CD4-positive, alpha-beta memory T cell (primary cell): ENCODE data around the gene GRPR. TPM values are rescaled to one million over a fixed set of nuclear protein-coding genes. Genes with fewer than 3 reads are reported as not detected.

Experiments used
- CTCF ChIA-PET: fragments of 350-600 bp; sonication (Branson Sonifier 250); formaldehyde crosslinking; loops from one replicate; lab custom pipeline; 2021; ENCODE audit warnings: inconsistent platforms; ENCODE audit not compliant: partially characterized antibody; lab: Charles Lee
- POLR2A ChIA-PET: fragments of 350-600 bp; sonication (Branson Sonifier 250); formaldehyde crosslinking; loops from one replicate; lab custom pipeline; 2021; ENCODE audit not compliant: partially characterized antibody; lab: Charles Lee
- DNase-seq, 5 donors: peaks; one replicate each; pipeline versions ENCODE4 v3.0.0 to v3.0.0-alpha.2; 2020 to 2022; ENCODE audit warnings: mixed read lengths in 1 of 5
- H3K27ac ChIP-seq: one replicate; pipeline ENCODE4 v1.7.0; 2013; ENCODE audit warnings: low read depth, low read length
- H3K27me3 ChIP-seq: 2 replicates; pipeline ENCODE4 v1.7.0; 2013; ENCODE audit warnings: mild to moderate bottlenecking, low read length, moderate library complexity; ENCODE audit not compliant: insufficient read depth
- H3K36me3 ChIP-seq: 2 replicates; pipeline ENCODE4 v1.7.0; 2013; ENCODE audit warnings: mild to moderate bottlenecking, low read length, moderate library complexity; ENCODE audit not compliant: insufficient read depth
- H3K4me1 ChIP-seq: 2 replicates; pipeline ENCODE4 v1.7.0; 2013; ENCODE audit warnings: mild to moderate bottlenecking, low read length, moderate library complexity; ENCODE audit not compliant: insufficient read depth
- H3K4me3 ChIP-seq, 2 donors: one replicate each; pipeline ENCODE4 v1.7.0; 2013; ENCODE audit warnings: low read length in 2 of 2, mild to moderate bottlenecking in 1 of 2
- H3K9me3 ChIP-seq, 2 donors: one replicate each; pipeline ENCODE4 v1.7.0; 2013; ENCODE audit warnings: low read length in 2 of 2, control low read depth in 1 of 2; ENCODE audit not compliant: control insufficient read depth in 1 of 2
- H3K27ac Mint-ChIP-seq, 7 donors: one replicate each; pipeline ENCODE4 v1.8.0; 2020 to 2021; ENCODE audit warnings: mixed read lengths in 7 of 7, mild to moderate bottlenecking in 6 of 7, inconsistent platforms in 3 of 7, moderate library complexity in 3 of 7
- H3K27me3 Mint-ChIP-seq, 2 donors: one replicate each; pipeline ENCODE4 v1.8.0; 2020 to 2021; ENCODE audit warnings: mixed read lengths in 2 of 2
- H3K36me3 Mint-ChIP-seq, 2 donors: one replicate each; pipeline ENCODE4 v1.8.0; 2020 to 2021; ENCODE audit warnings: mixed read lengths in 2 of 2, inconsistent platforms in 1 of 2, mild to moderate bottlenecking in 1 of 2
- H3K4me1 Mint-ChIP-seq, 4 donors: one replicate each; pipeline ENCODE4 v1.8.0; 2020 to 2021; ENCODE audit warnings: mixed read lengths in 4 of 4, mild to moderate bottlenecking in 1 of 4
- H3K4me3 Mint-ChIP-seq, 8 donors: one replicate each; pipeline ENCODE4 v1.8.0; 2020 to 2021; ENCODE audit warnings: mixed read lengths in 8 of 8, mild to moderate bottlenecking in 7 of 8, moderate library complexity in 6 of 8, inconsistent platforms in 3 of 8
- H3K9me3 Mint-ChIP-seq, 8 donors: one replicate each; pipeline ENCODE4 v1.8.0; 2020 to 2021; ENCODE audit warnings: mixed read lengths in 8 of 8, mild to moderate bottlenecking in 5 of 8, inconsistent platforms in 3 of 8, moderate library complexity in 1 of 8
- intact Hi-C: fragments of 100-400 bp; cut with micrococcal nuclease; formaldehyde crosslinking; loops from one replicate; pipeline ENCODE4 v1.15.1; 2023
- polyA plus RNA-seq, 2 donors: library from polyadenylated mRNA; unstranded; fragments of 300-500 nt; fragmentation: Illumina TruSeq; gene quantifications; one replicate each; pipeline ENCODE4 v1.2.3, GENCODE V29; 2021
- total RNA-seq, 2 experiments: library from RNA; stranded (reverse); gene quantifications; one replicate each; pipeline ENCODE4 v1.2.3, GENCODE V29; 2021

The GRPR gene
- total RNA-seq (under 1 TPM; 0.23 to 0.33 TPM), polyA plus RNA-seq (under 1 TPM in 1 of 2 donors, not detected in 1; 0.24 TPM)

DNA sequence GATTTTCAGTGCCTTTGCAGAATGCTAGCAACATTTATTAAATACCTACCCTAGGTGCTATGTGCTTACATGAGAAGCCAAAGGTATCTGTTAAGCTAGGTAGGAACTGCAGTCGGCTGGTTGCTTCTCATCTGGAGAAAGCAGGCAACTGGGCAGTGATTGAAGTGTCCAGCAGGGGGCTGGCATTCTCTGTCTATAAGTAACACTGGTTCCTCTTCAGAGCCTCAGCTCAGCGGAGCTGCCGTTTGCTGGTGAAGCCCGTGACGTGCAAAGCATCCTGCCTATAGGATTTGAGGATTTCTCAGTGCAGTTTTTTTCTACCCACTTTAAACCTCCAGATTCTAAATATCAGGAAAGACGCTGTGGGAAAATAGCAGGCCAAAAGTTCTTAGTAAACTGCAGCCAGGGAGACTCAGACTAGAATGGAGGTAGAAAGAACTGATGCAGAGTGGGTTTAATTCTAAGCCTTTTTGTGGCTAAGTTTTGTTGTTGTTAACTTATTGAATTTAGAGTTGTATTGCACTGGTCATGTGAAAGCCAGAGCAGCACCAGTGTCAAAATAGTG lies at the start of gene GRPR:
Gene GRPR, plus strand, starts transcription at position 344 of the 565 bp plus-strand sequence. CDS start 389 bp downstream, outside the sequence.
- Mint-ChIP-seq H3K4me1 (peaks cover 4 to 11% (median 7%) of the 10 kb centered on the region in 4 donors), H3K27me3 (peaks cover 3 to 7% of the 10 kb centered on the region in 2 donors), H3K36me3 (no peaks in the 10 kb centered on the region), H3K9me3 (no peaks in the 10 kb centered on the region), H3K4me3 (peak within 1 kb of the TSS in 3 of 8 donors; percentile 49 to 63 (median 51)), H3K27ac (no peak within 1 kb of the TSS)
- no peaks in the 10 kb centered on the region for H3K36me3 ChIP-seq
- ChIA-PET POLR2A (no interaction called here), CTCF (interaction anchor here (1.0 to 2.0 kb wide), 5 partner anchors 11 to 573 kb away, joined by 3 to 8 read pairs (median 5); no protein-coding TSS in a partner anchor)
- intact Hi-C loops, result loop anchor here (1.0 to 10.0 kb wide), 5 partner anchors 322 to 572 kb away; no protein-coding TSS in a partner anchor
- H3K4me1 ChIP-seq, result no peaks in the 10 kb centered on the region
- H3K27ac ChIP-seq, result no peak within 1 kb of the TSS
- no peak within 1 kb of the TSS for H3K4me3 ChIP-seq
- DNase-seq, result peak; percentile 43 to 57 (median 43)
- H3K9me3 ChIP-seq, result no peaks in the 10 kb centered on the region
- no peaks in the 10 kb centered on the region for H3K27me3 ChIP-seq

DNA sequence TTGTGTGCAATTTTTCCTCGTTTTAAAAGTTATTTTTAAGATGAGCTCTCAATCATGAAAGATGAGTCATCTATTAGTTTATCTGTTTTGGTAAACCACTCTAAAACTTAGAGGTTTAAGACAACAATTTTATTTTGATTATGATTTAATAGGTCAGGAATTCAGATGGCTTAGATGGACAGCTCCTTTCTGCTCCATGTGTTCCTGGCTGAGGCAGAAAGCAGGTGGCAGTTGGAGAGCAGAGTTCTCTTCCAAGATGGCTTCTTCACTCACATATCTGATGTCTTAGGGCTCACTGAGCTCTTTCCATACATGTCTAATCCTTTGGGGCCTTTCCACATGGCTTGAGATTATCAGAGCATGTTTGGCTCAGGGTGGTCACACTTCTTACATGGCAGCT lies 48.3 kb upstream of the GRPR start:
- Mint-ChIP-seq H3K4me1 (no peaks in the 10 kb centered on the region), H3K27ac (no peak overlapping the region), H3K4me3 (no peak overlapping the region), H3K36me3 (no peaks in the 10 kb centered on the region), H3K9me3 (peaks cover 0 to 7% (median 0%) of the 10 kb centered on the region in 8 donors), H3K27me3 (peaks cover 0 to 1% of the 10 kb centered on the region in 2 donors)
- ChIA-PET CTCF (no interaction called here), POLR2A (no interaction called here)
- no peak overlapping the region for H3K27ac ChIP-seq
- no peak overlapping the region for H3K4me3 ChIP-seq
- intact Hi-C loops, result no loop called here
- H3K4me1 ChIP-seq, result no peaks in the 10 kb centered on the region
- no peaks in the 10 kb centered on the region for H3K9me3 ChIP-seq
- DNase-seq, result no peak
- H3K36me3 ChIP-seq, result no peaks in the 10 kb centered on the region
- H3K27me3 ChIP-seq, result no peaks in the 10 kb centered on the region

DNA sequence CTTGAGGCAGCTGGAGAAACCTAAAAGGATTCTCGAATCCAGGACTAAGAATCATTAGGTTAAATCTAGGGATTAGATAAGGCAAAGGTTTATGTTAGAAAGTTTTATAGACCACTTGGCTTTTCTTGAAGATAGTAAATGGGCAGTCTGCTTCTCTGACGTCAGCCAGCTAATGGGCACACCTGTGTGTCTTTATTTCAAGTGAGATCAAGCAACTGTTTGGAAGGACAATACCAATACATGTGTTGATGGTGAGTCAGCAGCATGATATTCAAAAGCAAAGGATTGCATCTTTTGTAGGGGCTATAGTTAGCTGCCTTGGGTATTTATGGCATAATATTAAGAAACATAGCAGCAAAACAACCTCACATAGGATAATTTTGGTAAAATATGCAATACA lies 46.5 kb upstream of the GRPR start:
- no peak overlapping the region for H3K27ac Mint-ChIP-seq
- H3K4me3 Mint-ChIP-seq, result no peak overlapping the region
- Histone ChIP-seq H3K4me1 (no peaks in the 10 kb centered on the region), H3K27me3 (no peaks in the 10 kb centered on the region), H3K27ac (no peak overlapping the region), H3K9me3 (no peaks in the 10 kb centered on the region), H3K4me3 (no peak overlapping the region), H3K36me3 (no peaks in the 10 kb centered on the region)
- intact Hi-C loops, result no loop called here
- peaks cover 0 to 1% of the 10 kb centered on the region in 2 donors for H3K27me3 Mint-ChIP-seq
- DNase-seq, result no peak
- ChIA-PET CTCF (no interaction called here), POLR2A (no interaction called here)
- no peaks in the 10 kb centered on the region for H3K4me1 Mint-ChIP-seq
- peaks cover 0 to 3% (median 0%) of the 10 kb centered on the region in 8 donors for H3K9me3 Mint-ChIP-seq
- no peaks in the 10 kb centered on the region for H3K36me3 Mint-ChIP-seq

DNA sequence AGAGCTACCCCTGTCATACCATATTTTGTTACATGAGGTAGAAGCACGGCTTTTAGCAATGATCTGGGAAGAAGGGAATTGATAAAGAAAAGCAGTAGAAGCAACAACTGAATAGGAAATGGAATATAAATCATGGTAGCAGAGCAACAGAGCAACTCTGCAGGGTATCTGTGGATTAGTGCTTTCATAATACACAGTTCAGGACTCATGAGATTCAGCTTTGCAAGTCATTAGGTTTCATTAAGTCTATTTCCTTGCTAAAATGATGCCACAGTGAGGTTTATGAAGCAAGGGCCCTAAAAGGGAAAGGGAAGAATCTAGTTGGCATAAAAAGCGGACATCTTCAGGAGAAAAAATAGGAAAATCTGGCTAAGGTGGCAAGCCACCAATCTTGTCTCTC lies 45.6 kb upstream of the GRPR start:
- Mint-ChIP-seq H3K36me3 (no peaks in the 10 kb centered on the region), H3K9me3 (no peaks in the 10 kb centered on the region), H3K27me3 (peaks cover 0 to 1% of the 10 kb centered on the region in 2 donors), H3K27ac (no peak overlapping the region), H3K4me3 (no peak overlapping the region), H3K4me1 (no peaks in the 10 kb centered on the region)
- DNase-seq, result no peak
- no peaks in the 10 kb centered on the region for H3K9me3 ChIP-seq
- no peaks in the 10 kb centered on the region for H3K4me1 ChIP-seq
- intact Hi-C loops, result no loop called here
- POLR2A ChIA-PET, result no interaction called here
- no peaks in the 10 kb centered on the region for H3K36me3 ChIP-seq
- CTCF ChIA-PET, result no interaction called here
- H3K27ac ChIP-seq, result no peak overlapping the region
- H3K27me3 ChIP-seq, result no peaks in the 10 kb centered on the region
- H3K4me3 ChIP-seq, result no peak overlapping the region

DNA sequence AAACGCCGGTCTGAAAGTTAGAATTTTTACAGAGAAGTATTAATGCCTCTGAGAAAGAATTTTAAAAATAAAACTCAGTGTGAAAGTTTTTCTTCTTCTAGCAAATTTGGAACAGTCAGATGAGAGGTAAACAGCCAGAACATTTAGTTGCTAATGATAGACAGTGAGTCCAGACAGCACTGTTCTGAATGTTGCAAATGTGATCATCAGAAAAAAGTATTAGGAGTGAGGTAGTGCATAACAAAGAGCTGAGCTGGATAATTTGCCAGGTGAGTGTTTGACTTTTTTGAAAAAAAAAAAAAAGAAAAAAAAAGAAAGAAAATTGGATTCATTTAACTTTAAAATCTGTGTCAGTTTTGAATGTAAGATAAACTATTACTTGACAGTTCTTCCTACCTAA lies 42.0 kb upstream of the GRPR start:
- Histone ChIP-seq H3K9me3 (no peaks in the 10 kb centered on the region), H3K4me3 (no peak overlapping the region), H3K36me3 (no peaks in the 10 kb centered on the region), H3K27me3 (no peaks in the 10 kb centered on the region), H3K4me1 (no peaks in the 10 kb centered on the region), H3K27ac (no peak overlapping the region)
- ChIA-PET CTCF (no interaction called here), POLR2A (no interaction called here)
- no peaks in the 10 kb centered on the region for H3K36me3 Mint-ChIP-seq
- no peak overlapping the region for H3K27ac Mint-ChIP-seq
- H3K4me1 Mint-ChIP-seq, result no peaks in the 10 kb centered on the region
- peaks cover 0 to 5% of the 10 kb centered on the region in 2 donors for H3K27me3 Mint-ChIP-seq
- H3K4me3 Mint-ChIP-seq, result no peak overlapping the region
- H3K9me3 Mint-ChIP-seq, result no peaks in the 10 kb centered on the region
- no peak for DNase-seq
- intact Hi-C loops, result no loop called here

DNA sequence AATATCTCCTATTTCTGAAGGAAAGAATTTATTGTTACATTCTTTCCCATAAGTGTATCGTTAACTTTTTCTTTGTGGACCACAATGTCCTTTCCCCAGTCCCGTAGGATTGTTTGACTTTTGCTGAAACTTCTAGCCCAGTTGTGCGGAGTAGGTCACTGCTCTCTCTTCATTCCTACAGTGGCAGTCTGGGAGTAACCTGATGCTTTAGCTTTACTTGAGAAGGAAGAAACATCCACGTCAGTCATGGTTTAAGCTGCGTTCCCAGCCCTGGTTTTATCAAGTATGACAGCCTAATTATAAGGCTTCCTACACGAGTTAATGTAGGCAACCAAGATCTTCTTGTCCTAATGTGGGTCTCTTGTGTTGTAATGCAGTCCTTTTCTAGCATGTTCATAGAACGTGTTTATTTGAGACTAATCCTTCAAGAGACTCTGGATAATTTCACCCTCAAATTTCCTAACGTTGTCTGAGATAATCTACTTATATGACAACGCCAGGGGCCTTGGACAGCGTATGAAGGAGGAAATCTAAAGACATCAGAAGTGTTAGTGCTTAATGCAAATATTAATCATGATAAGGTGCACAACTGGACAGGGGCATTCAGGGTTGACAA lies 40.8 kb upstream of the GRPR start:
- Mint-ChIP-seq H3K9me3 (no peaks in the 10 kb centered on the region), H3K36me3 (no peaks in the 10 kb centered on the region), H3K27ac (no peak overlapping the region), H3K4me1 (no peaks in the 10 kb centered on the region), H3K27me3 (peaks cover 0 to 3% of the 10 kb centered on the region in 2 donors), H3K4me3 (no peak overlapping the region)
- H3K27me3 ChIP-seq, result no peaks in the 10 kb centered on the region
- no peak overlapping the region for H3K27ac ChIP-seq
- intact Hi-C loops, result no loop called here
- H3K4me3 ChIP-seq, result no peak overlapping the region
- ChIA-PET POLR2A (no interaction called here), CTCF (no interaction called here)
- DNase-seq, result no peak
- no peaks in the 10 kb centered on the region for H3K36me3 ChIP-seq
- H3K9me3 ChIP-seq, result no peaks in the 10 kb centered on the region
- no peaks in the 10 kb centered on the region for H3K4me1 ChIP-seq

DNA sequence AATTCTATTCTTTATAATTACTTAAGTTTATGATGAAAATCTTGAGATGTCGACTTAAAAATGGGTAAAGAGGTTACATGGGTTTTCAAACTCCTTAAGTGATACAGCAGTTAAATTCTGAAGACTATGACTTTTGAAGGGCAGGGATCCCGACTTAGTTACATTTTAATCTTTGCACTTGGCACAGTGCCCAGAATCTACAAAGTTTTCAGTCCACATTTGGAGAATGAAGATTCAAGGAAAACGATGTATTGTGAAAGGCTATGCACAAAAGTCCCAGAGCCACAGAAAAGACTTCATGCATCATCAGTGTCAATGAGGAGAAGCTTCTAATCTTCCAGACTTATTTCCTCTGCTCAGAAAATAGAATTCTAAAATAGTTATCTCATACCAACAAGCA lies 36.3 kb upstream of the GRPR start:
- no peak overlapping the region for H3K4me3 Mint-ChIP-seq
- no peaks in the 10 kb centered on the region for H3K4me1 Mint-ChIP-seq
- no peak overlapping the region for H3K27ac ChIP-seq
- H3K27ac Mint-ChIP-seq, result no peak overlapping the region
- no peaks in the 10 kb centered on the region for H3K27me3 ChIP-seq
- POLR2A ChIA-PET, result no interaction called here
- no peaks in the 10 kb centered on the region for H3K9me3 ChIP-seq
- no peaks in the 10 kb centered on the region for H3K4me1 ChIP-seq
- no peaks in the 10 kb centered on the region for H3K36me3 ChIP-seq
- no peak for DNase-seq
- CTCF ChIA-PET, result no interaction called here
- H3K36me3 Mint-ChIP-seq, result no peaks in the 10 kb centered on the region
- intact Hi-C loops, result no loop called here
- H3K27me3 Mint-ChIP-seq, result peaks cover 3 to 8% of the 10 kb centered on the region in 2 donors
- H3K9me3 Mint-ChIP-seq, result no peaks in the 10 kb centered on the region
- H3K4me3 ChIP-seq, result no peak overlapping the region
